ENCODE data around the gene FAM47E. TPM values are rescaled to one million over a fixed set of nuclear protein-coding genes. Genes with fewer than 3 reads are reported as not detected.

FAM47E gene
- total RNA-seq, 1 experiment from 2014 or later = 0.11 TPM

Other genes starting within 250 kb of the FAM47E start
- not detected in 2 replicates for gene CXCL9, start 244.2 kb upstream of the FAM47E start, total RNA-seq (2014; rRNA removed; shearing (Covaris generic))
- 0.77 and 0.86 TPM in 2 replicates for gene CXCL10, start 228.2 kb upstream of the FAM47E start, total RNA-seq (2014; rRNA removed; shearing (Covaris generic))
- gene CXCL11, start 215.7 kb upstream of the FAM47E start, total RNA-seq (2014; rRNA removed; shearing (Covaris generic)) = 3.7 and 9.8 TPM in 2 replicates
- gene ART3, start 177.0 kb upstream of the FAM47E start, total RNA-seq (2014; rRNA removed; shearing (Covaris generic)) = not detected in 2 replicates
- 31.8 and 40.7 TPM in 2 replicates for gene NUP54, start 103.3 kb upstream of the FAM47E start, total RNA-seq (2014; rRNA removed; shearing (Covaris generic))
- gene SCARB2, start 37.9 kb upstream of the FAM47E start, total RNA-seq (2014; rRNA removed; shearing (Covaris generic)) = 22.7 and 25.7 TPM in 2 replicates
- gene STBD1, start 55.0 kb downstream of the FAM47E start, total RNA-seq (2014; rRNA removed; shearing (Covaris generic)) = 0.57 and 1.8 TPM in 2 replicates
- not detected in 2 replicates for gene CCDC158, start 169.4 kb downstream of the FAM47E start, total RNA-seq (2014; rRNA removed; shearing (Covaris generic))
- 8.2 and 10.2 TPM in 2 replicates for gene SHROOM3, start 183.5 kb downstream of the FAM47E start, total RNA-seq (2014; rRNA removed; shearing (Covaris generic))